T-helper 1 cell treated with Interleukin-12 subunit alpha and Interleukin-12 subunit beta and Interleukin-4 antibody, amounts not matched to agents 30 μg/mL and 1 μg/mL, for 36 hours (primary cell): ENCODE data around the gene NR3C2.
"Not testable (repeated sequence)": the region's sequence is repeated elsewhere in the genome, so short reads cannot be mapped to it uniquely, and the experiment has no call there.

Experiments
- H3K27ac Mint-ChIP-seq: one replicate; pipeline ENCODE4 v1.8.0; 2021; ENCODE audit warnings: mild to moderate bottlenecking, mixed read lengths
- H3K27me3 Mint-ChIP-seq: one replicate; pipeline ENCODE4 v1.8.0; 2021; ENCODE audit warnings: low read depth, mixed read lengths
- H3K36me3 Mint-ChIP-seq: one replicate; pipeline ENCODE4 v1.8.0; 2021; ENCODE audit warnings: low read depth, mixed read lengths
- H3K4me1 Mint-ChIP-seq: one replicate; pipeline ENCODE4 v1.8.0; 2021; ENCODE audit warnings: low read depth, mixed read lengths
- H3K4me3 Mint-ChIP-seq: one replicate; pipeline ENCODE4 v1.8.0; 2021; ENCODE audit warnings: mild to moderate bottlenecking, moderate library complexity, mixed read lengths
- H3K9me3 Mint-ChIP-seq: one replicate; pipeline ENCODE4 v1.8.0; 2021; ENCODE audit warnings: mixed read lengths

NR3C2 gene

DNA sequence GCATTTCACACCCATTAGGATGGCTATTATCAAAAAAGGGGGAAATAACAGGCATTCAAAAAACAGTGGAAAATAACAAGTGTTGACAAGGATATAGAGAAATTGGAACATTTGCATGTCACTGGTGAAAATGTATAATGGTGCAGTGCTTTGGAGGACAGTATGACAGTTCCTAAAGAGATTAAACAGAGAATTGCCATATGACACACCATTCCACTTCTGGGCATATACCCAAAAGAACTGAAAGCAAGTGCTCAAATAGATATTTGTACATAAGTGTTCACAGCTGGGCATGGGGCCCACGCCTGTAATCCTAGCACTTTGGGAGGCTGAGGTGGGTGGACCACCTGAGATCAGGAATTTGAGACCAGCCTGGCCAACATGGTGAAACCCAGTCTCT lies 348.1 kb downstream of the NR3C2 start:
- Mint-ChIP-seq H3K9me3 (no peaks in the 10 kb centered on the region), H3K36me3 (no peaks in the 10 kb centered on the region), H3K27ac (no peak overlapping the region), H3K4me3 (no peak overlapping the region), H3K4me1 (no peaks in the 10 kb centered on the region), H3K27me3 (no peaks in the 10 kb centered on the region)

- Mint-ChIP-seq H3K4me1 (no peaks in the 10 kb centered on the region), H3K36me3 (no peaks in the 10 kb centered on the region), H3K4me3 (no peak overlapping the region)
Observed at GRCh38 chr4:148093065-148093464, 349.1 kb downstream of the NR3C2 start.

GRCh38 chr4:148092316-148093014 lies 349.7 kb downstream of the NR3C2 start:
- H3K27ac Mint-ChIP-seq: no peak overlapping the region
- H3K4me3 Mint-ChIP-seq: no peak overlapping the region
- H3K4me1 Mint-ChIP-seq: no peaks in the 10 kb centered on the region

More at GRCh38 chr4:148093065-148093464, 349.1 kb downstream of the NR3C2 start:
- Mint-ChIP-seq H3K9me3 (no peaks in the 10 kb centered on the region), H3K27ac (no peak overlapping the region), H3K27me3 (no peaks in the 10 kb centered on the region)

GRCh38 chr4:148091896-148092295 lies 350.3 kb downstream of the NR3C2 start:
- Mint-ChIP-seq H3K27ac (no peak overlapping the region), H3K4me1 (no peaks in the 10 kb centered on the region), H3K36me3 (no peaks in the 10 kb centered on the region), H3K9me3 (no peaks in the 10 kb centered on the region), H3K27me3 (no peaks in the 10 kb centered on the region), H3K4me3 (no peak overlapping the region)

More at GRCh38 chr4:148092316-148093014, 349.7 kb downstream of the NR3C2 start:
- H3K36me3 Mint-ChIP-seq: no peaks in the 10 kb centered on the region
- H3K9me3 Mint-ChIP-seq: no peaks in the 10 kb centered on the region
- H3K27me3 Mint-ChIP-seq: no peaks in the 10 kb centered on the region

DNA sequence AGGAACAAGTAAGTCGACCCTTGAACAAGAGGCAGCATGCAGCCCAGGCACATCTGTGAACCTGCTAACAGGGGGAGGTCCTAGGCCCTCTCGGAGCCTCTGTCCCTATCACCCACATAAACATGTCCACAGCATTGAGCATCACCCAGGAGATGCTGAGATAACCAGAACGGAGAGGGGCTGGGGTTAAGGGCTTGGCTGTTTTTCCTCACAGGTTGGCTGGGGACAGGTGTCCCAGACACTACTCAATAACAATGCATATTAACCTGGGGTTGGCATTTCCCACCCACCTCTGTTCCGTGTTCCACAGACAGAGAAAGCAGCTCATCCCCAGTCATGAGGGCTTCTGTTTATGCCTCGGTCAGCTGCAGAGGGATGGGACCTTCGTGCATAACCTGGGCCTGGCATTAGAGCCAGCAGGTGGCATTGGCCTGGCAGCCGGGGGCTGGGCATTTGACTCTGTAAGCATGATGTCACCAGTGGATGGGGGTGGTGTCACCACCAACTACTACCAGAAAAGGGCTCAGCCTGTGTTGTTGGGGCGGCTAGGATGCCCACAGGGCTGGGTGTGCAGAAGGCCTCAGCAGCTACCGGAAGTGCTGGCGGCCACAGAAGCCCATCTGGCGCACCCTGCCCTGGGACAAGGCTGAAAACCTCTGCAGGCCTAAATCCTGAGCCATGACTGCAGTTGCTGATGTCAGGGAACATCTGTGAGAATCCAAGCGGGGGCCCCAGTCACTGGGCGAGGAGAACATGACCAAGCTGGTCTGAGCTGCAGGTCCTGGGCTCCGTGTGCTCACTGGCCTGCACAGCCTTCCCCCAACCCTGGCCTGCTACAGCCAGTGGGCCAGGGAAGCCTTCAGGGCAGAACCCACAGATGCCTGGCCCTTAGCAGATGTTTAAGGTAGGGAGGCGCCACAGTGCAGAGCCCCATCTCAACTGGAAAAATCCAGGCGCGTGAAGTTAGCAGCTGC lies 351.4 kb downstream of the NR3C2 start:
- Mint-ChIP-seq H3K9me3 (peaks cover under 1% of the 10 kb centered on the region), H3K4me3 (no peak overlapping the region), H3K36me3 (no peaks in the 10 kb centered on the region), H3K4me1 (no peaks in the 10 kb centered on the region), H3K27ac (no peak overlapping the region), H3K27me3 (no peaks in the 10 kb centered on the region)

- H3K4me3 Mint-ChIP-seq: no peak overlapping the region
- H3K9me3 Mint-ChIP-seq: peaks cover 8% of the 10 kb centered on the region
- H3K4me1 Mint-ChIP-seq: no peaks in the 10 kb centered on the region
- no peak overlapping the region for H3K27ac Mint-ChIP-seq
- H3K36me3 Mint-ChIP-seq: no peaks in the 10 kb centered on the region
- H3K27me3 Mint-ChIP-seq: no peaks in the 10 kb centered on the region
Observed at GRCh38 chr4:148090029-148090428, 352.2 kb downstream of the NR3C2 start.

DNA sequence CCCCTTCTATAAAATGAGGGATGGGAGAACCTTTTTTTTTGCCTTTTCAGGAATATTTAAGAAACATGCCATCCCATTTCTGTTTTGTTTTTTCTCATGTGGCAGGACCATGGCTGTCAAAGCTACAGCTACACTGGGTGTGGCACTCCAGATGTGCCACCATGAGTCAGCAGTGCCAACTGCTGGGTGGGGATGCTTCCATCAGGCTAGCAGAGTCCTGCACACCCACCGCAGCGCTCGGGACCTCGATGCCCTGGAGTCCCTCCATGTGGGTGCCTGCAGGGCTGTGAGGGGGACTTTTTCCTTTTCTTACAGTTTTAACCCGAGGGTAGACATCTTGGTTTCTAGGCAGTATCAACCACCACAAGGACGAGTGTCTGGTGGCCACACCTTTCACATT lies 352.6 kb downstream of the NR3C2 start:
- Mint-ChIP-seq H3K4me1 (no peaks in the 10 kb centered on the region), H3K27me3 (no peaks in the 10 kb centered on the region), H3K27ac (no peak overlapping the region), H3K36me3 (no peaks in the 10 kb centered on the region), H3K9me3 (peaks cover 10% of the 10 kb centered on the region), H3K4me3 (no peak overlapping the region)

DNA sequence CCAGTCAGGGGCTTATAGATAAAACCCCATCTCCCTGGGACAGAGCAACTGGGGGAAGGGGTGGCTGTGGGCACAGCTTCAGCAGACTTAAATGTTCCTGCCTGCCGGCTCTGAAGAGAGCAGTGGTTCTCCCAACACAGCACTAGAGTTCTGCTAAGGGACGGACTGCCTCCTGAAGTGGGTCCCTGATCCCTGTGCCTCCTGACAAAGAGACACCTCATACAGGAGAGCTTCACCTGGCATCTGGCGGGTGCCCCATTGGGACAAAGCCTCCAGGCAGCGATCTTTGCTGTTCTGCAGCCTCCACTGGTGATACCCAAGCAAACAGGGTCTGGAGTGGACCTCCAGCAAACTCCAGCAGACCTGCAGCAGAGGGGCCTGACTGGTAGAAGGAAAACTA lies 359.1 kb downstream of the NR3C2 start:
- H3K36me3 Mint-ChIP-seq, H3K27ac Mint-ChIP-seq, H3K4me3 Mint-ChIP-seq, H3K27me3 Mint-ChIP-seq, H3K4me1 Mint-ChIP-seq: not testable (repeated sequence)
- peaks cover 13% of the 10 kb centered on the region for H3K9me3 Mint-ChIP-seq

- H3K27ac Mint-ChIP-seq: no peak overlapping the region
- peaks cover 13% of the 10 kb centered on the region for H3K9me3 Mint-ChIP-seq
- H3K4me1 Mint-ChIP-seq: no peaks in the 10 kb centered on the region
- no peaks in the 10 kb centered on the region for H3K36me3 Mint-ChIP-seq
- H3K27me3 Mint-ChIP-seq: no peaks in the 10 kb centered on the region
- no peak overlapping the region for H3K4me3 Mint-ChIP-seq
Observed at GRCh38 chr4:148081745-148082144, 360.5 kb downstream of the NR3C2 start.

DNA sequence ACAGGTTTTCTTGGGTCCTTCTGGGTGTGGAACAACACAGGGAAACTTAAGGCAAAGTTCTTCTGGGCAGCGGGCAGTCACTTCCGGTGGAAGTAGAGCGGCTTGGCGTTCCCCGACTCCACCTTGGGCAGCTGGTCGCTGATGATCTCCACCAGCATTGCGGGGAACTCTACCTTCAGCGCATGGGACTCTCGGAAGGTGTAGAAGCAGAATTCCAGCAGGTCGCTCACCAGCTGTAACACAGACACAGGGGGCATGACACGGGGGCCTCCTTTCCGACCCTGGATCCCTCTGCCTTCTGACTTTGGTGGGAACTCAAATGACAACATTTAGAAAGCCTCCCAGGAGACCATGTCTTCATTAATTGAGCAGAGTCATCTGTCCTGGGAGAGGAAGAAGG lies 360.9 kb downstream of the NR3C2 start:
- no peak overlapping the region for H3K4me3 Mint-ChIP-seq
- H3K27me3 Mint-ChIP-seq: no peaks in the 10 kb centered on the region
- no peaks in the 10 kb centered on the region for H3K4me1 Mint-ChIP-seq
- H3K36me3 Mint-ChIP-seq: peaks cover under 1% of the 10 kb centered on the region
- no peak overlapping the region for H3K27ac Mint-ChIP-seq
- peaks cover 16% of the 10 kb centered on the region for H3K9me3 Mint-ChIP-seq

- Mint-ChIP-seq H3K27ac (no peak overlapping the region), H3K9me3 (peaks cover 20% of the 10 kb centered on the region), H3K4me3 (no peak overlapping the region), H3K27me3 (no peaks in the 10 kb centered on the region), H3K4me1 (no peaks in the 10 kb centered on the region), H3K36me3 (peaks cover 10% of the 10 kb centered on the region)
Observed at GRCh38 chr4:148079961-148080360, 362.3 kb downstream of the NR3C2 start.

DNA sequence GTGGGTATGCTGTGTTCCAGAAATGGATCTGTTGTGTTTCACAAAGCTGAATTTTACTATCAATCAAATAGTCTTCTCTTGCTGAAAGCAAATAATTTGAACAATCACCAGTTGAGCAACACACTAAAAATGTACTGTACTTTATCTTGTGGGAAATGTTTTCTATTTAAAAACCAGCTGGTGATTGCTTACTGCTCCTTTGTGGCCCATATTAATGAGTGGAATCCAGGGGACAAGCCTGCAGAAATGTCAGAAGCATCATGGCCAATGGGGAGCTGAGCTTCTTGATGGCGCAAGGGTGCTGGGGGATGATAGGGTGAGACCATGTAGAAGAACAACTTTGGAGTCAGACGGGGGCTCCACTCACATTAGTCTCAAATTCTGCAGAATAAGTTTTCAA lies 364.2 kb downstream of the NR3C2 start:
- Mint-ChIP-seq H3K36me3 (peaks cover 20% of the 10 kb centered on the region), H3K27ac (no peak overlapping the region), H3K4me1 (no peaks in the 10 kb centered on the region), H3K27me3 (no peaks in the 10 kb centered on the region), H3K9me3 (peaks cover 31% of the 10 kb centered on the region), H3K4me3 (no peak overlapping the region)

DNA sequence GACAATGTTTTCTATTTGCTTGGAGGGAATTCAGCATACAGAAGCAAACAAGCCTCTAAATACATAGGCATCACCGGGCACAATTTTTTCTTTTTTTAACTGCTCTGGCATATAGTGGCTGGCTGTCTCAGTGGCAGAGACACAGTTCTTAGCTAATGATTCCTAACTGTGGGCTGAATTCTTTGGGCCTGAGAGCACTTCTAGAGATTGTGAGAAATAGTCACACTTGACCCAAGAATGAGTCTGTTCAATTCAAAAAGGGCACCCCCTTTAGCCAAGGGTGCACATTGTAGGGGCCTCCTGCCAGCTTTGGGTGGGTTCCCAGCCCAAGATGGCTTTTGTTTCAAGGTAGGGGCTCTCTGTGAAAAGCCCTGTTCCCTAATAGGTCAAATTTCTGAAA lies 364.6 kb downstream of the NR3C2 start:
- Mint-ChIP-seq H3K4me1 (no peaks in the 10 kb centered on the region), H3K27me3 (no peaks in the 10 kb centered on the region), H3K9me3 (peaks cover 31% of the 10 kb centered on the region), H3K36me3 (peaks cover 20% of the 10 kb centered on the region), H3K27ac (no peak overlapping the region), H3K4me3 (no peak overlapping the region)

DNA sequence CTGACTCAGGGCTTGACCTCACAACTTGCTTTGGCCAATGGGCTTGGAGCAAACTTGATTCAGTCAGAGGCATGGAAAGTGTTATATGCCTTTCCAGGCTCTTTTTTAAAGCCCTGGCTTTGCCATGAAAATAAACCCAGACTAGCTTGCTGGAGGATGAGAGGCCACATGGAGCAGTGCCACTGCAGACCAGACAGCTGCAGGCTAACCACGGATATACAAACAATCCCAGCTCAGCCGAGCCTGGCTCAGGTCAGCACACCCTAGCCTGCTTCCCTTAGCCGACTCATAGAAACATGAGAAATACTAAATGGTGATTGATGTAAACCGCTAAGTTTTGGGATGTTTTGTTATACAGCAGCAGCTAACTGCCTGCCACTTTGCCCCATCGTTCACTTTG lies 365.2 kb downstream of the NR3C2 start:
- H3K4me3 Mint-ChIP-seq: no peak overlapping the region
- no peak overlapping the region for H3K27ac Mint-ChIP-seq
- H3K4me1 Mint-ChIP-seq: no peaks in the 10 kb centered on the region
- no peaks in the 10 kb centered on the region for H3K27me3 Mint-ChIP-seq
- H3K9me3 Mint-ChIP-seq: peaks cover 31% of the 10 kb centered on the region
- peaks cover 20% of the 10 kb centered on the region for H3K36me3 Mint-ChIP-seq

DNA sequence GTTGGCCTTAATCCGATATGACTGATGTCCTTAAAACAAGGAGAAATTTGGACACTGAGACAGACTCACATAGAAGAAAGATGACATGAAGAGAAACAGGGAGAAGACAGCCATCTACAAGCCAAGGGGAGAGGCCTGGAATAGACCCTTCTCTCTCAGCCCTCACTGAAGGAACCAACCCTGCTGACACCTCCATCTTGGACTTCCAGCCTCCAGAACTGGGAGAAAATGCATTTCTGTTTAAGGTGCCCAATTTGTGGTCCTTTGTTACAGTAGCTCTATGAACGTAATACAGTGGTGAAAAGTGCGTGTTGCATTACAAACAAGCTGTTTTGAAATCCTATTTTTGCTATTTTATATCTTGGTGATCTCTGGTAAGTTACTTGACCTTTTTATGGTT lies 366.8 kb downstream of the NR3C2 start:
- Mint-ChIP-seq H3K4me1 (no peaks in the 10 kb centered on the region), H3K27ac (no peak overlapping the region), H3K36me3 (peaks cover 22% of the 10 kb centered on the region), H3K4me3 (no peak overlapping the region), H3K27me3 (no peaks in the 10 kb centered on the region), H3K9me3 (peaks cover 28% of the 10 kb centered on the region)
